ENCODE measurements around the gene SLCO4A1.

SLCO4A1 gene

GRCh38 chr20:62702895-62703852, 60.9 kb downstream of the SLCO4A1 start:
- peak; percentile 32 for DNase-seq (ENCODE audit: low spot score)

DNA sequence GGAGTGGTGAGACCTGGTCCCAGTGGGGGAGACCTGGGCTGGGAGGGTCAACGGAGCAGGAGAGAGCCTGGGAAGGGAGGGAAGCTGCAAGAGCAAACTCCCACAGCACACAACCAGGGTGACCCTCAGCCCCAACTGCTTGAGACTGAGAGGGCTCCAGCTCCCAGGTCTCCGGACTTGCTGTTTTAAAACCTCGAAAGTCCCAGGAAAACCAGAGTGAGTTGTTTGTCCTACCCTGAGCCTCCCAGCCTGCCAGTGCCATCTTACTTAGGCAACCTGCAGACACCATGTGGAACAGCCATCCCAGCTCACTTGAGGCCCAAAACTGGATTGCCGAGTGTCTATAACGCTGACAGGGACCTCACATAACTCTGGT, 61.5 kb downstream of the SLCO4A1 start:
- DNase-seq (ENCODE audit: low spot score), result no peak

GRCh38 chr20:62704341-62704948, 62.1 kb downstream of the SLCO4A1 start:
- DNase-seq (ENCODE audit: low spot score), result no peak

DNA sequence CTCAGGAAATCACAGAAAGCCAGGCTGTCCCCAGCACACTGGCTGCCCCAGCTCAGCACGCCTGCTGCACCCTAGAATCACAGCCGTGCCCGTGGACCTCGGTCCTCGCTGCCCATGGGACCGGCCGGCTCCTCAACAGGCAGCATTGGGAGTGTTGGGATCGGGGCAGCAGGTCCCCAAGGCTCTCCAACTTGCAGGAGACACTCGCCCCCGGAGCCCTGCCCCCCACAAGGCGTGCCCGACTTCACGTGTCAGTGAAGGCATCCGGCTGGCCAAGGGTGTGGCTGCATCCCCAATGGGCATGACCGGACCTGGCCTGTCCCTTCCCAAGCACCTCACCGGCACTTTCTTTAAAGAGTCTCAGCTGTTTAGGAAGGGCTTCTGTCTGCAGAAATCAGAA, 63.3 kb downstream of the SLCO4A1 start:
- no peak for DNase-seq (ENCODE audit: low spot score)

- DNase-seq (ENCODE audit: low spot score), result no peak
These were observed 64.0 kb downstream of the SLCO4A1 start for GRCh38 chr20:62706344-62706743.

DNA sequence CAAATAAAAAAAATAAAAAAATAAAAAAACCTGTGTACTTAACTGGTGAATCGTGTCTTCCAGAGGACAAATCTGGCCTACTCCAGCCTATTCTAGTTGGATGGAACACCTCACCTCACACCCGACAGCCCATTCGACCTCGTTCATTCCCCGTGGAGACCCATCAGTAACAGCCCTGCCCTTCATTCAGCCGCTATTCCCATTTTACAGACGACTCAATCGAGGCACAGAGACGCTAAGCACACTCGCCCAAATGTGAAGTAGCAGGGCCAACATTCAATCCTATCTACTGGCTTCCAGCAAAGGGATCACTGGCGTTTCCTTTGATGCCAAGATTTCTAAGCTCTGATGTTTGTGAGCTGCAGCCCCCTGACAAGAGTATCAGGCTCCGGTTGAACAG, 64.6 kb downstream of the SLCO4A1 start:
- DNase-seq (ENCODE audit: low spot score), result no peak

DNA sequence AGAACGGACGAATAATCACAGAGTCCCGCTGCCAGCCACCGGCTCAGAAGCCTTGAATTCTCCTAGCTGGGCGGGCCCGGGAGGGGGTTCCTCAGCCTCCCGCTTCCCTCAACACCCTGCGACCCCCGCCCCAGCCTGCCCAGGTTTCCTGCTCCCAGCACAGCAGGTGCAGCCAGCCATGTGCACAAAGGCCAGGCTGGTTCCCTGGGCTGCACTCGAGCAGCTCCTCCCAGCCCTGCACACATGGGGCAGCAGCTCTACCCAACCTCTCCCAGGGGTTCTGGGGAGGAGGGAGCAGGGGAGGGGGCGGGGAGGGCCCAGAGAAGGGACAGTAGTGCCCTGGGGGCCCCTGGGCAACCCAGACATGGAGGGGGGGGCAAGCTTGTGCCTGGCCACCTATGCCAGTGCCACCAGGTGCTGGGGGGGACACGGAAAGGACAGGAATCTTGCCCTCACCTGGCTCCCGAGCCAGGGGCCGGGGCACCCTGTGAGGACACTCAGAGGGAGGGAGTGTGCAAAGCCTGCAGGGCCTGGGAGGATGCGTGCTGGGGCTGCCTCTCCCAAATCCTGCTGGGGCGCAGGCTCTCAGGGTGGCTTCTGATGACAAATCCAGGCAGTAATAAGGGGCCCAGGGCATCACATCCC, 65.1 kb downstream of the SLCO4A1 start:
- DNase-seq (ENCODE audit: low spot score), result no peak

DNA sequence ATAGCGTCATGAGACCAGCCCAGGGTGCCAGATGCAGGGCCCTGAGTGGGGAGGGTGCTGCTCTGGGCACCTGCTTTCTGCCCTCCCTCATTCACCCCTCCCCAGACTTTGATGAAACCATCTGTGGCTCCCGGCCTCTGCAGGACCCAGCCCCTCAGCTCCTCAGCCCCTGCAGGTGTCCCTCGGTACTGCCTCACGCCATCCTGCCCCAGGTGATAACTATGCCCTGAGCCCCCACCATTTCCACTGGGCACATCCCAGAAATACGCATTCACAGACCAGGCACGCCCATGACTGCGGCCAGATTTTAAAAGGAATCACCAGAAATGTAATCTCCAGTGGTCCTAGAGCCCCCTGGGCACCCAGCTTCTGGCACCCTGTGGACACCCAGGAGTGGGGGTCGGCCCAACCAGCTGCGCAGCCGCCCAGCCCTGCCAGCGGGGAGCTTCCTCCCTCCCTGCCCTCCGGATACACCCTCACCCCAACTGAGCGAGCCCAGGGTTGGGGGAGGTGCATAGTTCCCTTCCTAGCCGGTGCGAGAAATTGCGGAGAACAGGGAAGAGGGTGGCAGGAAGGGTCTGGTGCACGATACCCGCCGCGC, 65.7 kb downstream of the SLCO4A1 start:
- DNase-seq (ENCODE audit: low spot score), result no peak

DNA sequence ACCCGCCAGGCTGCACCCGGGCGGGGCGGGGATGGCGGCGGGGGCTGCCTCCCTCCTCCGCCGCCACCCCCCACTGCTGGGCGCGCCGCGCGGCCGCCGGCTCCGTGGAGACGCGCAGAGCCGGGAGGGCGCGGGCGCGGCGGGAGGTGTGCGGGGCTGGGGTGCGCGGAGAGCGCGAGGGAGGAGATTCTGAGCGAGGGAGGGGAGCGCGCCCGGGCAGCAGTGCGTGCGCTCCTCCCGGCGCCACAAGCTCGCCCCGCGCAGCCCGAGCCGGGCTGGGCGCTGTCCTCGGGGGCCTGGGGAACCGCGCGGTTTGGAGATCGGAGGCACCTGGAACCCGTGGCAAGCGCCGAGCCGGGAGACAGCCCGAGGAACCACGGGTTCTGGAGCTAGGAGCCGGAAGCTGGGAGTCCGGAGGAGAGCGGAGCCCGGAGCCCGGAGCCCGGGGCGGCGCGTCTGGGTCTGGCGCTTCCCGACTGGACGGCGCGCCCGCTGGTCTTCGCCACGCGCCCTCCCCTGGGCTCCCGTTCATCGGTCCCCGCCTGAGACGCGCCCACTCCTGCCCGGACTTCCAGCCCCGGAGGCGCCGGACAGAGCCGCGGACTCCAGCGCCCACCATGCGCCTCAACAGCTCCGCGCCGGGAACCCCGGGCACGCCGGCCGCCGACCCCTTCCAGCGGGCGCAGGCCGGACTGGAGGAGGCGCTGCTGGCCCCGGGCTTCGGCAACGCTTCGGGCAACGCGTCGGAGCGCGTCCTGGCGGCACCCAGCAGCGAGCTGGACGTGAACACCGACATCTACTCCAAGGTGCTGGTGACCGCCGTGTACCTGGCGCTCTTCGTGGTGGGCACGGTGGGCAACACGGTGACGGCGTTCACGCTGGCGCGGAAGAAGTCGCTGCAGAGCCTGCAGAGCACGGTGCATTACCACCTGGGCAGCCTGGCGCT, 66.6 kb downstream of the SLCO4A1 start, which contains the start of gene NTSR1:
TSS of gene NTSR1 (plus strand) at position 246 of the 946 bp plus-strand sequence. CDS start at position 618, 372 bp downstream.
- DNase-seq (ENCODE audit: low spot score), result no peak

DNA sequence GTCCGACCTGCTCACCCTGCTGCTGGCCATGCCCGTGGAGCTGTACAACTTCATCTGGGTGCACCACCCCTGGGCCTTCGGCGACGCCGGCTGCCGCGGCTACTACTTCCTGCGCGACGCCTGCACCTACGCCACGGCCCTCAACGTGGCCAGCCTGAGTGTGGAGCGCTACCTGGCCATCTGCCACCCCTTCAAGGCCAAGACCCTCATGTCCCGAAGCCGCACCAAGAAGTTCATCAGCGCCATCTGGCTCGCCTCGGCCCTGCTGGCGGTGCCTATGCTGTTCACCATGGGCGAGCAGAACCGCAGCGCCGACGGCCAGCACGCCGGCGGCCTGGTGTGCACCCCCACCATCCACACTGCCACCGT, 67.2 kb downstream of the SLCO4A1 start:
- DNase-seq (ENCODE audit: low spot score), result no peak

DNA sequence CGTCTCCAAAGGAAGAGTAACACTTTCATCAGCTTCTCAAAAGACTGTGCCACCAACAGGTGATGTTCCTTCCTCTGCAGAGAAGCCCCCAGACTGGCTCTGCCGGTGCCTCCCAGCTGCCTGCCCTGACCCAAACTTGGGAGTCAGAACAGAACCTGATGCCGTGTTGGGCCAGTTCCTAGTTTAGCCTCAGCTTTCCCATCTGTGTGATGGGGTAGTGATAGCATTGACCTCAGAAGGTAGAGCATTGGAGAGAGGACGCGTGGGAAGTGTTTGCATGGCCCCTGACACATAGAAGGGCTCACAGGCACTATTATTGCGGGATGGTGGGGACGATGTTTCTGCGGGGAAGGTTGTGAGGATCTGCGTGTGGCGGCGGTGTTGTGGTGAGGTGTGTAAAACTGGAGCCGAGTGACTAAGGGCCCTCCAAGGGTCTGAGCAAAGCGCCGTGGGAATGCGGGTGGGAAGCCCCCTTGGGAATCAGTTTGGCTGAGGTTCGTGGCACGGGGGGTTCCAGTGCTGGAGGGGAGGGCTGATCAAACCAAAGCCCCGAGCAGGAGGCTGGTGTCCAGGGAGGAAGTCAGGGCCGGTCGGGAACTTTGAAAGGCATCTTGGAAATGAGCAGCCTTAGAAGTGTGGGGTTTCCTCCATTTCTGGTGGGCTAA, 68.0 kb downstream of the SLCO4A1 start:
- no peak for DNase-seq (ENCODE audit: low spot score)

DNA sequence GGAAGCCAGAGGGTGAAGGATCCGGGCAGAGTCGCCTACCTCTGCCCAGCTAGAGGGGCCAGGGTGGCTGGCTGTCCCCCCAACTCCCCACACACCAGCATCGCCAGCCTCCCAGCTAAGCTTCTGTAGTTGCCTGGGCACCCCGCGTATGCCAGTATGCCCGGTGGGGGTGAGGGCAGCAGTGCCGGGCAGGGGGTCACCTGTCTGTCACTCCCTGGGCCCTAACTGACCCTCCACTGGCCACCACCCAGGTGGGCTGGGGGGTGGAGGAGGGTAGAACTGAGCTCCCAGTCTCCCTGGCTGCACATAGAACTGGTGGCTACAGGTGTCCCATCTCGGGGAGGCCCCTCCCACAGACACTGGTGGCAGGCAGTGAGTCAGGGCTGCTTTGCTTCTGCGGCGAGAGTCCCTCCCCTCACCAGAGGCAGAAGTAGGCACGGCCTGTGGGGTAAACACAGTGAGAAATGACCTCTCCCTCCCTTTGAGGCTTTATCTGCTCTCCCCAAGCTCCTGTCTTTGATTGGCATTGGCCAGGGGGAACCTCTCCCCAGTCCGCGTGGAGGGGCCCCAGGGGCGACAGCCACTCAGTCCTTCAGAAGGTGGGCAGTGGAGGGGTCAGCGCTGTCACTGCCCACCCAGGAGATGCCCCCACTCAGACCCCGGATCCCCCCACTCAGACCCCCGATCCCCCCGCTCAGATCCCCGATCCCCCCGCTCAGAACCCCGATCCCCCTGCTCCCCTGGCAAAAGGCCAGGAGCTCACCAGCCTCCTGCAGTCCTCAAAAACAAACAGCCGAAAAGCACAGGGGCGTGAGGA, 68.8 kb downstream of the SLCO4A1 start:
- DNase-seq (ENCODE audit: low spot score), result no peak

DNA sequence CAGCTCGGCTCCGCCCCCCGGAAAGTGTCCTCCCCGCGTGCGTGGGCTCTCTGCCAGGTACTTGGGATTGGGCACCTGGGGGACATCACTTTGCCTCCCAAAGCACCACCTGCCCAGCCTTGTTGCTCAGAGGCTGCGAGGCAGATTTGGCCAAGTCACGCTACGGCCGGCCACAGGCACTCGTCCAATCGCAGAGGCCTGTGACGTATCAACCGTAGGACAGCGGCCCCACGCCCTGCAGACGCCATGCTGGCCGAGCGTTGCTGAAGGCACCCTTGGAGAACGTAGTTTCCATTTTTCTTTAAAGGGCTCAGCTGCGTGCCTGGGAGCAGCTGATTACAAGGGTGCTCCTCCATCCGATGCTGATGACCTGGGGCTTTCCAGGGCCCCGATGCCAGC, 69.4 kb downstream of the SLCO4A1 start:
- no peak for DNase-seq (ENCODE audit: low spot score)

- no peak for DNase-seq (ENCODE audit: low spot score)
These were observed 70.3 kb downstream of the SLCO4A1 start for GRCh38 chr20:62712606-62713005.

GRCh38 chr20:62714006-62714405, 71.7 kb downstream of the SLCO4A1 start:
- no peak for DNase-seq (ENCODE audit: low spot score)

GRCh38 chr20:62714799-62715198, 72.5 kb downstream of the SLCO4A1 start:
- no peak for DNase-seq (ENCODE audit: low spot score)

- DNase-seq (ENCODE audit: low spot score), result no peak
These were observed 72.9 kb downstream of the SLCO4A1 start for GRCh38 chr20:62715201-62715600.

DNA sequence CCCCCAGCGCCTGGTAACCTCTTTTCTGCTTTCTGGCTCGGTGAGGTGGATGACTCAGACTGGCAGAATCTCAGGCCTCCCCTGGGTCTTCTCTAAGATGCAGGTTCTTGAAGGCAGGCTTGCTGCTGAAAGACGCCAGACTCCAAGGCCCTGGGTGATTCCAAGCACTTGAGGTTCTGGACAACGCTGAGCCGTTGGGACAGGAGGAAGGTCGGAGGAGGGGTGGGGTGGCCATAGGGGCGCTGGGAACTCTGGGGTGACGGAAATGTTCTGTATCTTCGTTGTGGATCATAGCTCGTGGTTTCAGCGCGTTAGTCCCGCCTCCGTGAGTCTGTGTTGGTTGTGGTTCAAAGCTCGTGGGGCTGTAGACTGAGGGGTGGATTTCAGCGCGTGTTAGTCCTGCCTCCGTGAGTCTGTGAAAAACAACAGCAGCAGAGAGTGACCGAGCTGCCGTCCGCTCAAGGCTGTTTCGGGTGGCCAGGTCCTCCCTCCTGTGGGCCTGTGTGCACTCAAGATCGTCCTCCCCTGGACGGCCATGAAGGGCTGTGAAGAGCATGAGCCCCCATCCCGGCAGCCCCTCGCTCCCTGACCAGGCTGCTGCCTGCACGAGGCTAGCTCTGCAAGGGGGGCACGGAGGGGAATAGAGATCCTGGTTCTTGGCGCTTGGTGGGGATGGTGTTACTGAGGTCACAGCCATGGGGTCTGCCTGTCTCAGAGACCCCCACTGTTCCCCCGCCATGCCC, 74.1 kb downstream of the SLCO4A1 start:
- DNase-seq (ENCODE audit: low spot score), result no peak

DNA sequence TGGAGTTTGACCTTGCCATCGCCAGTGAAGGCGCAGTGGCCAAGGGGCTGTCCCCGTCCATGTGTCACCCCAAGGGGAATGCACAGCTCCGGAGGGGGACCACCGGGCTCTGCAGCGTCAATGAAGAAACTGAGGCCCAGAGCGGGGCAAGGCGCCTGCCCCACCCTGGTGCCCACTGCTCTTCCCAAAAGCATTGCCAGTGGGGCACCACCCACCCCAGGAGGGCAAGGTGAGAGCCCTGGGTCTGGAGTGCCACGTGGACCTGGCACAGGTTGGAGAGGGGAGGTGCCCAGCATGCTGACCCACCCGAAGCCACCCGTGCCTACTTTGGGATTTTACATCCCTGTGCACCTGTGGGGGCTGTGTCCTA, 74.6 kb downstream of the SLCO4A1 start:
- no peak for DNase-seq (ENCODE audit: low spot score)
